Tibial nerve (tissue), 4 donors: ENCODE measurements around the gene PLXNB2. TPM values are rescaled to one million over a fixed set of nuclear protein-coding genes. Genes with fewer than 3 reads are reported as not detected.

ENCODE experiments used
- DNase-seq, 2 donors: peaks; one replicate each; pipeline ENCODE4 v3.0.0-alpha.2; 2019; ENCODE audit warnings: low spot score in 2 of 2
- H3K27ac ChIP-seq, 4 donors: fragments of 200-600 bp; sonication (generic) in 3 of 4; one replicate each; pipeline ENCODE4 v1.5.1; 2017 to 2019; ENCODE audit warnings: mild to moderate bottlenecking in 1 of 4
- H3K27me3 ChIP-seq, 2 donors: fragments of 200-600 bp; sonication (generic) in 1 of 2; one replicate each; pipeline versions ENCODE4 v1.5.1 to v1.6.0; 2017 to 2019
- H3K36me3 ChIP-seq, 3 donors: fragments of 200-600 bp; sonication (generic); one replicate each; pipeline ENCODE4 v1.5.1; 2018 to 2019
- H3K4me1 ChIP-seq, 4 donors: fragments of 200-600 bp; sonication (generic) in 3 of 4; one replicate each; pipeline ENCODE4 v1.5.1; 2017 to 2019
- H3K4me3 ChIP-seq, 4 donors: fragments of 200-600 bp; sonication (generic) in 3 of 4; one replicate each; pipeline ENCODE4 v1.5.1; 2017 to 2019; ENCODE audit warnings: mild to moderate bottlenecking in 1 of 4, moderate library complexity in 1 of 4
- H3K9me3 ChIP-seq, 4 donors: fragments of 200-600 bp; sonication (generic) in 3 of 4; one replicate each; pipeline ENCODE4 v1.5.1; 2017 to 2019
- CTCF ChIP-seq, 5 experiments: fragments of 200-600 bp in 3 of 5; fragments of 450-650 bp in 2 of 5; sonication (generic) in 3 of 5; IDR thresholded peaks; one replicate each; pipeline ENCODE4 v1.5.1; 2016 to 2019; ENCODE audit warnings: antibody characterized with exemption in 5 of 5, mild to moderate bottlenecking in 3 of 5, moderate library complexity in 2 of 5
- EP300 ChIP-seq, 2 donors: sonication (generic); formaldehyde crosslinking; IDR thresholded peaks; one replicate each; pipeline ENCODE4 v1.6.1; 2017; ENCODE audit warnings: antibody characterized with exemption in 2 of 2, mild to moderate bottlenecking in 1 of 2
- POLR2A ChIP-seq, 2 donors: fragments of 450-650 bp; IDR thresholded peaks; one replicate each; pipeline ENCODE4 v1.6.1; 2017; ENCODE audit warnings: antibody characterized with exemption in 2 of 2, mild to moderate bottlenecking in 2 of 2, moderate library complexity in 2 of 2
- WGBS, 2 donors: methylation state at CpG; one replicate each; pipeline ENCODE4 v1.1.5; 2018; 5-methylcytosine and 5-hydroxymethylcytosine counted together
- total RNA-seq, 4 donors: library from RNA; depleted of rRNA; stranded (reverse); fragments of >200 nt; gene quantifications; one replicate each; pipeline ENCODE4 v1.1.0, GENCODE V29; 2016

PLXNB2 gene
- total RNA-seq, 4 donors from 2014 or later = 135 to 193 (median 165) TPM

- Histone ChIP-seq H3K4me3 (no peak overlapping the region), H3K27me3 (no peaks in the 10 kb centered on the region), H3K36me3 (peaks cover 8 to 100% (median 32%) of the 10 kb centered on the region in 3 donors), H3K4me1 (peaks cover 0 to 23% (median 0%) of the 10 kb centered on the region in 4 donors), H3K9me3 (no peaks in the 10 kb centered on the region), H3K27ac (no peak overlapping the region)
- 91% methylated on average over 23 to 32 of the region's 38 CpGs for WGBS, 2 donors
- TF ChIP-seq POLR2A (IDR thresholded peaks at IDR 0.05) (no peak), CTCF (IDR thresholded peaks at IDR 0.05) (no peak), EP300 (IDR thresholded peaks at IDR 0.05) (no peak)
- DNase-seq = no peak
Observed at GRCh38 chr22:50280022-50280707, 27.3 kb downstream of the PLXNB2 start.

- H3K9me3 ChIP-seq = no peaks in the 10 kb centered on the region
- 86% methylated on average over 23 to 27 of the region's 30 CpGs for WGBS, 2 donors
- DNase-seq = no peak
- no peak overlapping the region for H3K4me3 ChIP-seq
- TF ChIP-seq EP300 (IDR thresholded peaks at IDR 0.05) (no peak), CTCF (IDR thresholded peaks at IDR 0.05) (no peak), POLR2A (IDR thresholded peaks at IDR 0.05) (no peak)
- H3K4me1 ChIP-seq = peaks cover 0 to 31% (median 0%) of the 10 kb centered on the region in 4 donors
- H3K27me3 ChIP-seq = no peaks in the 10 kb centered on the region
- peaks cover 8 to 92% (median 28%) of the 10 kb centered on the region in 3 donors for H3K36me3 ChIP-seq
- H3K27ac ChIP-seq = no peak overlapping the region
Observed at GRCh38 chr22:50278956-50279619, 28.4 kb downstream of the PLXNB2 start.

- 89 to 100% methylated on average over 1 to 9 of the region's 21 CpGs for WGBS, 2 donors
- Histone ChIP-seq H3K9me3 (no peaks in the 10 kb centered on the region), H3K36me3 (peaks cover 6 to 86% (median 28%) of the 10 kb centered on the region in 3 donors), H3K4me1 (peaks cover 0 to 33% (median 0%) of the 10 kb centered on the region in 4 donors), H3K27ac (no peak overlapping the region), H3K4me3 (no peak overlapping the region), H3K27me3 (no peaks in the 10 kb centered on the region)
- DNase-seq = no peak
- TF ChIP-seq EP300 (IDR thresholded peaks at IDR 0.05) (no peak), POLR2A (IDR thresholded peaks at IDR 0.05) (no peak), CTCF (IDR thresholded peaks at IDR 0.05) (no peak)
Observed at GRCh38 chr22:50278461-50278860, 29.0 kb downstream of the PLXNB2 start.

- DNase-seq = no peak
- TF ChIP-seq EP300 (IDR thresholded peaks at IDR 0.05) (no peak), POLR2A (IDR thresholded peaks at IDR 0.05) (no peak), CTCF (IDR thresholded peaks at IDR 0.05) (no peak)
- Histone ChIP-seq H3K9me3 (no peaks in the 10 kb centered on the region), H3K27me3 (no peaks in the 10 kb centered on the region), H3K4me3 (no peak overlapping the region), H3K27ac (no peak overlapping the region), H3K36me3 (peaks cover 5 to 79% (median 28%) of the 10 kb centered on the region in 3 donors), H3K4me1 (peaks cover 0 to 31% (median 0%) of the 10 kb centered on the region in 4 donors)
- WGBS, 2 donors = 87 to 88% methylated on average over 25 of the region's 25 CpGs
Observed at GRCh38 chr22:50277761-50278160, 29.7 kb downstream of the PLXNB2 start.

GRCh38 chr22:50276143-50276542 lies 31.3 kb downstream of the PLXNB2 start:
- peak overlapping the region in 3 of 4 donors; percentile 3 to 55 (median 51) for H3K27ac ChIP-seq

More at GRCh38 chr22:50276143-50276542, 31.3 kb downstream of the PLXNB2 start:
- H3K36me3 ChIP-seq = peaks cover 5 to 63% (median 17%) of the 10 kb centered on the region in 3 donors
- H3K9me3 ChIP-seq = no peaks in the 10 kb centered on the region
- peaks cover 0 to 4% of the 10 kb centered on the region in 2 donors for H3K27me3 ChIP-seq
- H3K4me3 ChIP-seq = no peak overlapping the region
- 40 to 58% methylated on average over 22 to 24 of the region's 25 CpGs for WGBS, 2 donors
- TF ChIP-seq POLR2A (IDR thresholded peaks at IDR 0.05) (no peak), CTCF (IDR thresholded peaks at IDR 0.05) (peak in 4 of 5 experiments; percentile 32 to 68 (median 58)), EP300 (IDR thresholded peaks at IDR 0.05) (no peak)
- peaks cover 0 to 41% (median 11%) of the 10 kb centered on the region in 4 donors for H3K4me1 ChIP-seq
- peak in 1 of 2 donors; percentile 22 for DNase-seq
